Measurements from ENCODE around the gene IGF1R. TPM values are rescaled to one million over a fixed set of nuclear protein-coding genes. Genes with fewer than 3 reads are reported as not detected.
"Not testable (repeated sequence)": the region's sequence is repeated elsewhere in the genome, so short reads cannot be mapped to it uniquely, and the experiment has no call there.

Gene IGF1R
- polyA plus RNA-seq, 10 donors = 12.6 to 18.9 (median 17.5) TPM

- DNase-seq = peak; percentile 49 to 71 (median 63)
Observed at GRCh38 chr15:98983334-98983733, 335.0 kb downstream of the IGF1R start.

GRCh38 chr15:98986281-98986680, 337.9 kb downstream of the IGF1R start:
- DNase-seq = no peak

GRCh38 chr15:98994892-98995291, 346.6 kb downstream of the IGF1R start:
- no peak for DNase-seq

GRCh38 chr15:98996169-98996568, 347.8 kb downstream of the IGF1R start:
- no peak for DNase-seq

- DNase-seq = no peak
Observed at GRCh38 chr15:98996624-98997023, 348.3 kb downstream of the IGF1R start.

- DNase-seq = no peak
Observed at GRCh38 chr15:98997312-98997711, 349.0 kb downstream of the IGF1R start.

- DNase-seq = no peak
Observed at GRCh38 chr15:98997755-98998154, 349.4 kb downstream of the IGF1R start.

GRCh38 chr15:98998279-98998678, 349.9 kb downstream of the IGF1R start:
- no peak for DNase-seq

- DNase-seq = no peak
Observed at GRCh38 chr15:98999233-98999632, 350.9 kb downstream of the IGF1R start.

GRCh38 chr15:99002226-99002625, 353.9 kb downstream of the IGF1R start:
- DNase-seq = no peak

- DNase-seq = not testable (repeated sequence)
Observed at GRCh38 chr15:99003317-99003716, 355.0 kb downstream of the IGF1R start.

GRCh38 chr15:99004998-99005974, 356.9 kb downstream of the IGF1R start:
- peak in 1 of 3 donors; percentile 33 for DNase-seq

- no peak for DNase-seq
Observed at GRCh38 chr15:99006146-99006545, 357.8 kb downstream of the IGF1R start.

GRCh38 chr15:99006904-99007495, 358.7 kb downstream of the IGF1R start:
- DNase-seq = no peak

- DNase-seq = peak in 1 of 3 donors; percentile 31
Observed at GRCh38 chr15:99009741-99010330, 361.5 kb downstream of the IGF1R start.

- no peak for DNase-seq
Observed at GRCh38 chr15:99010768-99011167, 362.4 kb downstream of the IGF1R start.

Measured in muscle of back (tissue), 11 donors.